HL-60 (cell line): ENCODE results near the gene FCHO2.

Experiments used
- CTCF ChIP-seq: IDR thresholded peaks from one replicate; pipeline ENCODE4 v1.5.1; 2011; ENCODE audit warnings: low read length, control low read depth, inconsistent platforms; ENCODE audit not compliant: insufficient read depth
- GABPA ChIP-seq: IDR thresholded peaks from 2 replicates; pipeline ENCODE4 v1.6.1; 2012; ENCODE audit warnings: low read depth
- POLR2AphosphoS5 ChIP-seq: IDR thresholded peaks from 2 replicates; pipeline ENCODE4 v1.6.1; 2012; ENCODE audit warnings: low read depth
- REST ChIP-seq: IDR thresholded peaks from 2 replicates; pipeline ENCODE4 v1.6.1; 2012; ENCODE audit warnings: low read depth; ENCODE audit not compliant: insufficient replicate concordance
- SPI1 ChIP-seq: IDR thresholded peaks from 2 replicates; pipeline ENCODE4 v1.6.1; 2012; ENCODE audit warnings: low read depth, mild to moderate bottlenecking, borderline replicate concordance

DNA sequence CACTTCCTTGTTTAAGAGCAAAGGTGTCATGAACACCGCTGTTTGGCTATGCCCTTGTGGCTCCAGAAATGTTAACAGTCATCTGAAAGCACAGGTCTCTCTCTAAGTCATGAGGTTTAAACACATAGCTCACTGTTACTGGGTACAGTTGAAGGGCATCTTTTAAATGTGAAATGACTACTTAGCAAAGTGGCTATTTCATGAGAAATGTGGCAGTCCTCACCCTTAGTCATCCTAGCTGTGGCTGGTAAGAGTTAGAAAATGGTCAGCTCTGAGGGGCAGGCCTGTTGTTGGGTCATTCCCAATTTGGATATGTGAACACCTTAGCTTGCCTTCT is 140.4 kb downstream of the FCHO2 start:
- no peak for TF ChIP-seq CTCF
- TF ChIP-seq REST: no peak
- TF ChIP-seq POLR2AphosphoS5: no peak
- TF ChIP-seq GABPA: no peak
- TF ChIP-seq SPI1: peak; percentile 27; the same call in 1 of the 2 replicates
